ENCODE results near the gene SYNCRIP. TPM values are rescaled to one million over a fixed set of nuclear protein-coding genes. Genes with fewer than 3 reads are reported as not detected.

Gene SYNCRIP
- total and polyA plus RNA-seq, 2 of the 13 experiments (the other 11 are each of a cell fraction or from before 2014, with no cell fraction given): 8.1 to 112 TPM

- TF ChIP-seq SRY (CRISPR knock-in tag; IDR thresholded peaks at IDR 0.05) (peak; percentile 77; the same call in 1 of the 2 replicates), FOXP1 (IDR thresholded peaks at IDR 0.05) (no peak), FOXP1 (CRISPR knock-in tag; IDR thresholded peaks at IDR 0.05) (no peak), ZNF510 (CRISPR knock-in tag; IDR thresholded peaks at IDR 0.05; ENCODE audit: low read depth) (peak; percentile 88), ARID3A (IDR thresholded peaks at IDR 0.05; ENCODE audit: low read depth, low read length) (peak; percentile 19; the same call in 1 of the 2 replicates), PCBP2 (optimal IDR thresholded peaks at IDR 0.05; ENCODE audit: low read depth, low read length, poor library complexity, severe bottlenecking) (no peak), POLR2G (IDR thresholded peaks at IDR 0.05; ENCODE audit: low read depth, low read length) (peak; percentile 100), ZNF382 (CRISPR knock-in tag; IDR thresholded peaks at IDR 0.05; ENCODE audit: borderline replicate concordance) (no peak), HNF4G (IDR thresholded peaks at IDR 0.05; ENCODE audit: borderline replicate concordance, low read depth, low read length) (peak; percentile 52), HNF4G (CRISPR knock-in tag; IDR thresholded peaks at IDR 0.05; ENCODE audit: borderline replicate concordance, low read depth) (peak; percentile 40; the same call in 1 of the 2 replicates), JUN (CRISPR knock-in tag; IDR thresholded peaks at IDR 0.05) (peak; percentile 68; the same call in 1 of the 2 replicates), XRCC5 (optimal IDR thresholded peaks at IDR 0.05; ENCODE audit: low read length) (peak; percentile 7), ZNF557 (CRISPR knock-in tag; IDR thresholded peaks at IDR 0.05) (peak; percentile 45), ZBTB38 (CRISPR knock-in tag; IDR thresholded peaks at IDR 0.05) (peak; percentile 42; the same call in 1 of the 2 replicates), SOX13 (IDR thresholded peaks at IDR 0.05) (peak; percentile 78), SOX13 (CRISPR knock-in tag; conservative IDR thresholded peaks at IDR 0.05 in 1 of 2, IDR thresholded peaks at IDR 0.05 in 1 of 2) (peak in 1 of 2 experiments; percentile 50; a peak in 2 of 4 replicates), SRSF1 (optimal IDR thresholded peaks at IDR 0.05; ENCODE audit: low read depth, low read length) (peak; percentile 86), AGO1 (IDR thresholded peaks at IDR 0.05; ENCODE audit: low read depth, low read length, poor library complexity, severe bottlenecking) (no peak), EED (CRISPR knock-in tag; IDR thresholded peaks at IDR 0.05) (0 out of 2 replicates have a peak, but pooled peaks have one; percentile 63), STAT6 (CRISPR knock-in tag; IDR thresholded peaks at IDR 0.05; ENCODE audit: borderline replicate concordance) (peak; percentile 84; the same call in 1 of the 2 replicates), POGZ (CRISPR knock-in tag; IDR thresholded peaks at IDR 0.05) (peak; percentile 78; the same call in 1 of the 2 replicates), ZNF652 (CRISPR knock-in tag; IDR thresholded peaks at IDR 0.05; ENCODE audit: borderline replicate concordance, low read depth) (no peak), ZNF549 (CRISPR knock-in tag; IDR thresholded peaks at IDR 0.05) (no peak), ZNF326 (CRISPR knock-in tag; IDR thresholded peaks at IDR 0.05; ENCODE audit: borderline replicate concordance) (no peak), XBP1 (CRISPR knock-in tag; IDR thresholded peaks at IDR 0.05) (peak; percentile 19; the same call in 1 of the 2 replicates), TAF15 (IDR thresholded peaks at IDR 0.05; ENCODE audit: low read depth, low read length, poor library complexity, severe bottlenecking) (no peak), KDM5A (IDR thresholded peaks at IDR 0.05; ENCODE audit: borderline replicate concordance, low read length) (peak; percentile 84; the same call in 1 of the 2 replicates)
Observed at GRCh38 chr6:85678602-85679444, 36.1 kb upstream of the SYNCRIP start (continued).

Measured in HepG2 (cell line).